H9 (cell line): ENCODE results near the gene CLINT1. TPM values are rescaled to one million over a fixed set of nuclear protein-coding genes. Genes with fewer than 3 reads are reported as not detected.
A peak's percentile ranks its signal among the peaks of the same experiment; 100 is the strongest.

ENCODE experiments used
- DNase-seq: peaks from one replicate; pipeline ENCODE4 v3.0.0-alpha.2; 2017
- H2AFZ ChIP-seq: one replicate; pipeline ENCODE4 v1.6.1; 2013; ENCODE audit warnings: mild to moderate bottlenecking, low read length, control low read depth, moderate library complexity
- H2AK5ac ChIP-seq: 2 replicates; pipeline ENCODE4 v1.6.1; 2013; ENCODE audit warnings: low read length, control low read depth, mixed read lengths; ENCODE audit not compliant: insufficient read length
- H2BK120ac ChIP-seq: one replicate; pipeline ENCODE4 v1.6.1; 2013; ENCODE audit warnings: low read depth, mild to moderate bottlenecking, low read length, control low read depth, inconsistent platforms; ENCODE audit not compliant: poor library complexity, severe bottlenecking
- H2BK12ac ChIP-seq: 2 replicates; pipeline ENCODE4 v1.6.1; 2013; ENCODE audit warnings: low read length, control low read depth, mixed read lengths, low read depth; ENCODE audit not compliant: insufficient read length
- H2BK15ac ChIP-seq: 2 replicates; pipeline ENCODE4 v1.6.1; 2013; ENCODE audit warnings: low read depth, low read length, control low read depth
- H2BK20ac ChIP-seq: one replicate; pipeline ENCODE4 v1.6.1; 2013; ENCODE audit warnings: low read depth, mild to moderate bottlenecking, low read length, control low read depth, inconsistent platforms; ENCODE audit not compliant: poor library complexity, severe bottlenecking
- H2BK5ac ChIP-seq: 2 replicates; pipeline ENCODE4 v1.6.1; 2013; ENCODE audit warnings: low read length, control low read depth, mixed read lengths; ENCODE audit not compliant: insufficient read length
- H3K14ac ChIP-seq: 2 replicates; pipeline ENCODE4 v1.6.1; 2013; ENCODE audit warnings: low read length, control low read depth; ENCODE audit not compliant: insufficient read depth
- H3K18ac ChIP-seq: 2 replicates; pipeline ENCODE4 v1.6.1; 2013; ENCODE audit warnings: low read depth, mild to moderate bottlenecking, mixed read lengths, low read length, control low read depth; ENCODE audit not compliant: insufficient read length
- H3K23ac ChIP-seq: 2 replicates; pipeline ENCODE4 v1.6.1; 2013; ENCODE audit warnings: low read length, control low read depth, mixed read lengths, low read depth; ENCODE audit not compliant: insufficient read length
- H3K23me2 ChIP-seq: 2 replicates; pipeline ENCODE4 v1.6.1; 2013; ENCODE audit warnings: low read depth, mild to moderate bottlenecking, mixed read lengths, low read length, control low read depth; ENCODE audit not compliant: insufficient read length, poor library complexity, severe bottlenecking
- H3K27ac ChIP-seq: 2 replicates; pipeline ENCODE4 v1.5.1; 2013; ENCODE audit warnings: low read length, control low read depth, mixed read lengths, low read depth; ENCODE audit not compliant: insufficient read length
- H3K27me3 ChIP-seq: 2 replicates; pipeline ENCODE4 v1.6.1; 2013; ENCODE audit warnings: low read length, control low read depth, inconsistent platforms; ENCODE audit not compliant: insufficient read depth
- H3K4ac ChIP-seq: 2 replicates; pipeline ENCODE4 v1.6.1; 2013; ENCODE audit warnings: low read depth, mild to moderate bottlenecking, control low read depth, inconsistent platforms, low read length, moderate library complexity
- H3K4me1 ChIP-seq: 2 replicates; pipeline ENCODE4 v1.6.1; 2013; ENCODE audit warnings: low read length, control low read depth, inconsistent platforms; ENCODE audit not compliant: insufficient read depth
- H3K4me2 ChIP-seq: 2 replicates; pipeline ENCODE4 v1.6.1; 2013; ENCODE audit warnings: low read length, control low read depth, mixed read lengths; ENCODE audit not compliant: insufficient read length, insufficient read depth
- H3K56ac ChIP-seq: 2 replicates; pipeline ENCODE4 v1.6.1; 2013; ENCODE audit warnings: low read depth, mild to moderate bottlenecking, mixed read lengths, low read length, control low read depth; ENCODE audit not compliant: insufficient read length
- H3K79me1 ChIP-seq: 2 replicates; pipeline ENCODE4 v1.6.1; 2013; ENCODE audit warnings: low read depth, mild to moderate bottlenecking, moderate library complexity, low read length, control low read depth, inconsistent platforms; ENCODE audit not compliant: insufficient read depth, poor library complexity, severe bottlenecking
- H3K79me2 ChIP-seq: 2 replicates; pipeline ENCODE4 v1.6.1; 2013; ENCODE audit warnings: low read length, control low read depth, inconsistent platforms; ENCODE audit not compliant: insufficient read depth
- H3K9ac ChIP-seq: 2 replicates; pipeline ENCODE4 v1.6.1; 2013; ENCODE audit warnings: low read length, control low read depth, mixed read lengths; ENCODE audit not compliant: insufficient read length; ENCODE audit errors: extremely low read depth
- H3K9me3 ChIP-seq: one replicate; pipeline ENCODE4 v1.6.1; 2013; ENCODE audit warnings: low read depth, low read length, inconsistent platforms; ENCODE audit not compliant: control insufficient read depth
- H3T11ph ChIP-seq: one replicate; pipeline ENCODE4 v1.6.1; 2013; ENCODE audit warnings: mild to moderate bottlenecking, low read length, control low read depth, inconsistent platforms
- H4K20me1 ChIP-seq: one replicate; pipeline ENCODE4 v1.6.1; 2013; ENCODE audit not compliant: control insufficient read depth, insufficient read length, insufficient read depth
- H4K5ac ChIP-seq: 2 replicates; pipeline ENCODE4 v1.6.1; 2013; ENCODE audit warnings: low read depth, mild to moderate bottlenecking, mixed read lengths, low read length, control low read depth; ENCODE audit not compliant: insufficient read length
- H4K8ac ChIP-seq: replicated peaks from 2 replicates; pipeline ENCODE4 v1.6.1; 2013; ENCODE audit warnings: low read length, control low read depth, mixed read lengths, low read depth; ENCODE audit not compliant: insufficient read length
- H4K91ac ChIP-seq: 2 replicates; pipeline ENCODE4 v1.6.1; 2013; ENCODE audit warnings: low read depth, mild to moderate bottlenecking, moderate library complexity, mixed read lengths, low read length, control low read depth; ENCODE audit not compliant: insufficient read length
- H3K27ac Mint-ChIP-seq, 3 experiments: 2 replicates in 2 of 3; 3 replicates in 1 of 3; pipeline ENCODE4 v1.8.0; 2020 to 2021; ENCODE audit warnings: mixed read lengths in 3 of 3, mild to moderate bottlenecking in 1 of 3, moderate library complexity in 1 of 3
- H3K27me3 Mint-ChIP-seq: 2 replicates; pipeline ENCODE4 v1.8.0; 2021; ENCODE audit warnings: low read depth, mild to moderate bottlenecking, moderate library complexity, mixed read lengths
- H3K36me3 Mint-ChIP-seq, 3 experiments: 2 replicates in 2 of 3; 3 replicates in 1 of 3; pipeline ENCODE4 v1.8.0; 2020 to 2021; ENCODE audit warnings: low read depth in 3 of 3, mixed read lengths in 3 of 3; ENCODE audit not compliant: insufficient read depth in 1 of 3
- H3K4me1 Mint-ChIP-seq, 2 experiments: 2 replicates each; pipeline ENCODE4 v1.8.0; 2020; ENCODE audit warnings: mixed read lengths in 2 of 2
- H3K4me3 Mint-ChIP-seq, 2 experiments: 2 replicates in 1 of 2; 3 replicates in 1 of 2; pipeline ENCODE4 v1.8.0; 2020 to 2021; ENCODE audit warnings: mild to moderate bottlenecking in 2 of 2, mixed read lengths in 2 of 2, moderate library complexity in 1 of 2
- H3K9me3 Mint-ChIP-seq, 2 experiments: 2 replicates in 1 of 2; 3 replicates in 1 of 2; pipeline ENCODE4 v1.8.0; 2020; ENCODE audit warnings: mild to moderate bottlenecking in 2 of 2, mixed read lengths in 2 of 2, moderate library complexity in 1 of 2
- WGBS: extraction: QIAGEN DNeasy Blood & Tissue Kit; methylation state at CpG from one replicate; pipeline ENCODE4 v1.1.7; 2013; ENCODE audit warnings: missing lambda C conversion rate, low lambda C conversion rate, mixed read lengths; ENCODE audit not compliant: insufficient read length; ENCODE audit errors: extremely low coverage; 5-methylcytosine and 5-hydroxymethylcytosine counted together
- total RNA-seq: library from RNA; stranded (reverse); gene quantifications from 2 replicates; pipeline ENCODE4 v1.2.1, GENCODE V29; 2021
- TF ChIP-seq, protein P1 (sequence below): fragments of 200-600 bp; sonication (generic); conservative IDR thresholded peaks from 3 replicates; pipeline ENCODE4 v1.8.0; 2021; ENCODE audit warnings: antibody characterized with exemption, mild to moderate bottlenecking

CLINT1 gene
- total RNA-seq, 1 experiment from 2014 or later: 79.1 TPM

DNA sequence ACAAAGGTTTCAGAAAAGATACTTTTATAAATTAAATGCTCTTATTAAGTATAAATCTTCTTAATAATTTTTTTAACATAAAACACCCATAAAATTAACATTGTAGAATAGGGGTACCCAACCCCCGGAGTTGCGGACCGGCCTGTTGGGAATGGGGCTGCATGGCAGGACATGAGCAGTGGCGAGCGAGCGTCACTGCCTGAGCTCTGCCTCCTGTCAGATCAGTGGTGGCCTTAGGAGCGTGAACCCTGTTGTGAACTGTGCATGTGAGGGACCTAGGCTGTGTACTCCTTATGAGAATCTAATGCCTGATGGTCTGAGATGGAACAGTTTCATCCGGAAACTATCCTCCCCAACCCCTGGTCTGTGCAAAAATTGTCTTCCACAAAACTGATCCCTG, 35.3 kb downstream of the CLINT1 start:
- no peaks in the 10 kb centered on the region for H3K23me2 ChIP-seq
- TF ChIP-seq, protein P1, sequence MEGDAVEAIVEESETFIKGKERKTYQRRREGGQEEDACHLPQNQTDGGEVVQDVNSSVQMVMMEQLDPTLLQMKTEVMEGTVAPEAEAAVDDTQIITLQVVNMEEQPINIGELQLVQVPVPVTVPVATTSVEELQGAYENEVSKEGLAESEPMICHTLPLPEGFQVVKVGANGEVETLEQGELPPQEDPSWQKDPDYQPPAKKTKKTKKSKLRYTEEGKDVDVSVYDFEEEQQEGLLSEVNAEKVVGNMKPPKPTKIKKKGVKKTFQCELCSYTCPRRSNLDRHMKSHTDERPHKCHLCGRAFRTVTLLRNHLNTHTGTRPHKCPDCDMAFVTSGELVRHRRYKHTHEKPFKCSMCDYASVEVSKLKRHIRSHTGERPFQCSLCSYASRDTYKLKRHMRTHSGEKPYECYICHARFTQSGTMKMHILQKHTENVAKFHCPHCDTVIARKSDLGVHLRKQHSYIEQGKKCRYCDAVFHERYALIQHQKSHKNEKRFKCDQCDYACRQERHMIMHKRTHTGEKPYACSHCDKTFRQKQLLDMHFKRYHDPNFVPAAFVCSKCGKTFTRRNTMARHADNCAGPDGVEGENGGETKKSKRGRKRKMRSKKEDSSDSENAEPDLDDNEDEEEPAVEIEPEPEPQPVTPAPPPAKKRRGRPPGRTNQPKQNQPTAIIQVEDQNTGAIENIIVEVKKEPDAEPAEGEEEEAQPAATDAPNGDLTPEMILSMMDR: no peak
- H3K9ac ChIP-seq: no peak overlapping the region
- no peak overlapping the region for H2AFZ ChIP-seq
- Mint-ChIP-seq H3K36me3 (no peaks in the 10 kb centered on the region), H3K4me1 (peaks cover 28% of the 10 kb centered on the region in 2 experiments), H3K27me3 (no peaks in the 10 kb centered on the region), H3K4me3 (no peak overlapping the region), H3K9me3 (no peaks in the 10 kb centered on the region), H3K27ac (no peak overlapping the region)
- H4K91ac ChIP-seq: no peak overlapping the region
- H3K14ac ChIP-seq: no peak overlapping the region
- no peaks in the 10 kb centered on the region for H3K27me3 ChIP-seq
- no peak overlapping the region for H2BK15ac ChIP-seq
- H3K79me1 ChIP-seq: peaks cover 3% of the 10 kb centered on the region
- no peak overlapping the region for H3T11ph ChIP-seq
- no peak overlapping the region for H2AK5ac ChIP-seq
- no peak overlapping the region for H2BK12ac ChIP-seq
- no peak overlapping the region for H4K8ac ChIP-seq
- no peak overlapping the region for H4K5ac ChIP-seq
- H3K9me3 ChIP-seq: no peaks in the 10 kb centered on the region
- no peak overlapping the region for H2BK5ac ChIP-seq
- H3K56ac ChIP-seq: no peak overlapping the region
- H2BK20ac ChIP-seq: no peak overlapping the region
- H3K4me1 ChIP-seq: peaks cover 3% of the 10 kb centered on the region; the same call in 1 of the 2 replicates
- H3K27ac ChIP-seq: no peak overlapping the region
- no peaks in the 10 kb centered on the region for H4K20me1 ChIP-seq
- no peak overlapping the region for H2BK120ac ChIP-seq
- peak; percentile 25 for DNase-seq
- no peak overlapping the region for H3K4me2 ChIP-seq
- H3K79me2 ChIP-seq: peaks cover 5% of the 10 kb centered on the region; the same call in 1 of the 2 replicates
- no peak overlapping the region for H3K4ac ChIP-seq
- no peak overlapping the region for H3K18ac ChIP-seq
- no CpG with 5 or more reads among the region's 8 CpGs for WGBS
- H3K23ac ChIP-seq: no peak overlapping the region
